CD14-positive monocyte (primary cell): ENCODE data around the gene PRKCA. TPM values are rescaled to one million over a fixed set of nuclear protein-coding genes. Genes with fewer than 3 reads are reported as not detected.

Experiments used
- DNase-seq, 3 donors: peaks; one replicate each; pipeline ENCODE4 v3.0.0-alpha.2; 2011 to 2022
- H2AFZ ChIP-seq: 2 replicates; pipeline ENCODE4 v1.6.0; 2012; ENCODE audit warnings: mild to moderate bottlenecking, low read depth, low read length, inconsistent platforms; ENCODE audit not compliant: insufficient read depth, poor library complexity, severe bottlenecking
- H3K27ac ChIP-seq, 2 donors: 1 replicate in 1 of 2; 2 replicates in 1 of 2; pipeline ENCODE4 v1.5.1; 2012 to 2013; ENCODE audit warnings: low read length in 2 of 2, control low read depth in 1 of 2, inconsistent platforms in 1 of 2, low read depth in 1 of 2, mild to moderate bottlenecking in 1 of 2
- H3K27me3 ChIP-seq, 2 donors: one replicate each; pipeline versions ENCODE4 v1.6.0 to v1.6.1; 2011 to 2013; ENCODE audit warnings: low read length in 2 of 2; ENCODE audit not compliant: control insufficient read depth in 2 of 2, insufficient read depth in 2 of 2
- H3K36me3 ChIP-seq, 2 donors: replicated peaks in 1 of 2; 1 replicate in 1 of 2; 2 replicates in 1 of 2; pipeline versions ENCODE4 v1.5.1 to v1.6.1; 2012 to 2013; ENCODE audit warnings: low read length in 2 of 2, control low read depth in 1 of 2, inconsistent platforms in 1 of 2, mild to moderate bottlenecking in 1 of 2; ENCODE audit not compliant: insufficient read depth in 2 of 2, control insufficient read depth in 1 of 2
- H3K4me1 ChIP-seq, 2 donors: 1 replicate in 1 of 2; 2 replicates in 1 of 2; pipeline versions ENCODE4 v1.5.1 to v1.6.1; 2012 to 2013; ENCODE audit warnings: low read length in 2 of 2, control low read depth in 1 of 2, inconsistent platforms in 1 of 2, mild to moderate bottlenecking in 1 of 2, moderate library complexity in 1 of 2; ENCODE audit not compliant: insufficient read depth in 2 of 2, control insufficient read depth in 1 of 2
- H3K4me2 ChIP-seq: replicated peaks from 2 replicates; pipeline ENCODE3; 2012; ENCODE audit warnings: low read length, moderate library complexity, mild to moderate bottlenecking; ENCODE audit not compliant: poor library complexity, severe bottlenecking; ENCODE audit errors: extremely low read depth
- H3K4me3 ChIP-seq, 3 experiments: fragments of 200-600 bp in 1 of 3; sonication (generic) in 1 of 3; replicated peaks in 1 of 3; 1 replicate in 2 of 3; 2 replicates in 1 of 3; pipeline ENCODE4 v1.5.1; 2011 to 2013; ENCODE audit warnings: low read length in 3 of 3, mild to moderate bottlenecking in 3 of 3, control low read depth in 2 of 3, low read depth in 2 of 3, inconsistent platforms in 1 of 3, moderate library complexity in 1 of 3
- H3K79me2 ChIP-seq: 2 replicates; pipeline ENCODE4 v1.6.0; 2012; ENCODE audit warnings: mild to moderate bottlenecking, control low read depth, inconsistent platforms, low read length, moderate library complexity; ENCODE audit not compliant: insufficient read depth
- H3K9ac ChIP-seq: 2 replicates; pipeline ENCODE4 v1.6.0; 2017; ENCODE audit warnings: low read length, mild to moderate bottlenecking; ENCODE audit not compliant: insufficient read depth, poor library complexity, severe bottlenecking
- H3K9me3 ChIP-seq, 2 donors: replicated peaks in 1 of 2; 1 replicate in 1 of 2; 2 replicates in 1 of 2; pipeline versions ENCODE4 v1.5.1 to v1.6.1; 2012 to 2013; ENCODE audit warnings: low read length in 2 of 2, control low read depth in 1 of 2; ENCODE audit not compliant: control insufficient read depth in 1 of 2, insufficient read depth in 1 of 2
- H4K20me1 ChIP-seq: 2 replicates; pipeline ENCODE4 v1.6.0; 2012; ENCODE audit warnings: mild to moderate bottlenecking, low read length, control low read depth, moderate library complexity; ENCODE audit not compliant: insufficient read depth
- H3K27ac Mint-ChIP-seq, 7 donors: one replicate each; pipeline ENCODE4 v1.8.0; 2020; ENCODE audit warnings: mild to moderate bottlenecking in 7 of 7, mixed read lengths in 7 of 7, moderate library complexity in 6 of 7, inconsistent platforms in 2 of 7
- H3K27me3 Mint-ChIP-seq, 3 donors: one replicate each; pipeline ENCODE4 v1.8.0; 2021 to 2022; ENCODE audit warnings: low read depth in 3 of 3, mild to moderate bottlenecking in 3 of 3, mixed read lengths in 3 of 3, moderate library complexity in 3 of 3, inconsistent platforms in 1 of 3
- H3K36me3 Mint-ChIP-seq, 2 donors: one replicate each; pipeline ENCODE4 v1.8.0; 2020; ENCODE audit warnings: mixed read lengths in 2 of 2, inconsistent platforms in 1 of 2, mild to moderate bottlenecking in 1 of 2
- H3K4me1 Mint-ChIP-seq: one replicate; pipeline ENCODE4 v1.8.0; 2020; ENCODE audit warnings: mild to moderate bottlenecking, mixed read lengths
- H3K4me3 Mint-ChIP-seq, 2 donors: one replicate each; pipeline ENCODE4 v1.8.0; 2020; ENCODE audit warnings: mild to moderate bottlenecking in 2 of 2, mixed read lengths in 2 of 2, moderate library complexity in 1 of 2
- H3K9me3 Mint-ChIP-seq, 7 donors: one replicate each; pipeline ENCODE4 v1.8.0; 2020 to 2022; ENCODE audit warnings: mixed read lengths in 7 of 7, mild to moderate bottlenecking in 6 of 7, moderate library complexity in 6 of 7, inconsistent platforms in 2 of 7
- CTCF ChIP-seq: fragments of 200-600 bp; IDR thresholded peaks from one replicate; pipeline ENCODE4 v1.8.0; 2022; ENCODE audit warnings: antibody characterized with exemption, mild to moderate bottlenecking
- WGBS: methylation state at CpG from one replicate; pipeline ENCODE4 v1.1.5; 2013; ENCODE audit warnings: missing lambda C conversion rate; ENCODE audit not compliant: insufficient coverage; 5-methylcytosine and 5-hydroxymethylcytosine counted together
- intact Hi-C, 2 donors: fragments of 100-400 bp; cut with micrococcal nuclease; formaldehyde crosslinking; loops; one replicate each; pipeline versions ENCODE4 v1.15.0 to v1.15.1; 2023
- polyA plus RNA-seq, 3 donors: library from polyadenylated mRNA; depleted of rRNA in 1 of 3; unstranded in 2 of 3; stranded (reverse) in 1 of 3; fragments of 300-500 nt in 2 of 3; fragments of >200 nt in 1 of 3; fragmentation: Illumina TruSeq in 2 of 3; gene quantifications; 1 replicate in 2 of 3; 2 replicates in 1 of 3; pipeline ENCODE4 v1.2.3, GENCODE V29; 2012 to 2021

The PRKCA gene
- polyA plus RNA-seq, 3 donors, result 0.22 to 7.1 (median 0.30) TPM

GRCh38 chr17:66351033-66351432 lies 48.6 kb downstream of the PRKCA start:
- H3K27ac ChIP-seq, result no peak overlapping the region
- peak in 2 of 3 donors; percentile 18 to 30 for DNase-seq
- no peak overlapping the region for H3K9ac ChIP-seq
- no peaks in the 10 kb centered on the region for H3K27me3 ChIP-seq
- 67% methylated on average over 2 of the region's 5 CpGs for WGBS
- peak overlapping the region in 1 of 2 donors; percentile 46 for H3K4me3 Mint-ChIP-seq
- H4K20me1 ChIP-seq, result no peaks in the 10 kb centered on the region
- no peak for TF ChIP-seq CTCF
- H3K27me3 Mint-ChIP-seq, result peaks cover 0 to 10% (median 8%) of the 10 kb centered on the region in 3 donors
- H3K9me3 Mint-ChIP-seq, result no peaks in the 10 kb centered on the region
- H3K4me2 ChIP-seq, result no peak overlapping the region
- peaks cover 24% of the 10 kb centered on the region for H3K79me2 ChIP-seq
- no peak overlapping the region for H3K4me3 ChIP-seq
- peaks cover 22% of the 10 kb centered on the region for H3K4me1 Mint-ChIP-seq
- peak overlapping the region in 4 of 7 donors; percentile 9 to 60 (median 36) for H3K27ac Mint-ChIP-seq
- H3K36me3 ChIP-seq, result no peaks in the 10 kb centered on the region
- no peak overlapping the region for H2AFZ ChIP-seq
- intact Hi-C loops, result no loop called here
- peaks cover 0 to 10% of the 10 kb centered on the region in 2 donors for H3K36me3 Mint-ChIP-seq
- H3K4me1 ChIP-seq, result peaks cover 0 to 4% of the 10 kb centered on the region in 2 donors
- H3K9me3 ChIP-seq, result no peaks in the 10 kb centered on the region

- no peaks in the 10 kb centered on the region for H3K27me3 ChIP-seq
- H3K4me1 ChIP-seq, result peaks cover 0 to 4% of the 10 kb centered on the region in 2 donors
- H2AFZ ChIP-seq, result no peak overlapping the region
- H3K36me3 ChIP-seq, result no peaks in the 10 kb centered on the region
- TF ChIP-seq CTCF, result no peak
- H3K4me3 Mint-ChIP-seq, result no peak overlapping the region
- no peak overlapping the region for H3K9ac ChIP-seq
- no peaks in the 10 kb centered on the region for H4K20me1 ChIP-seq
- peaks cover 0 to 10% of the 10 kb centered on the region in 2 donors for H3K36me3 Mint-ChIP-seq
- DNase-seq, result no peak
- peaks cover 20% of the 10 kb centered on the region for H3K79me2 ChIP-seq
- no peaks in the 10 kb centered on the region for H3K9me3 Mint-ChIP-seq
- intact Hi-C loops, result no loop called here
- 100% methylated on average over 2 of the region's 6 CpGs for WGBS
- no peak overlapping the region for H3K4me2 ChIP-seq
- H3K27me3 Mint-ChIP-seq, result peaks cover 0 to 10% (median 7%) of the 10 kb centered on the region in 3 donors
- no peak overlapping the region for H3K4me3 ChIP-seq
- H3K27ac ChIP-seq, result no peak overlapping the region
- peaks cover 22% of the 10 kb centered on the region for H3K4me1 Mint-ChIP-seq
- no peaks in the 10 kb centered on the region for H3K9me3 ChIP-seq
- H3K27ac Mint-ChIP-seq, result peak overlapping the region in 1 of 7 donors; percentile 26
Observed at GRCh38 chr17:66351701-66352100, 49.3 kb downstream of the PRKCA start.
